ENCODE results near the gene SLC30A2.

SLC30A2 gene

GRCh38 chr1:26038477-26038876 lies 7.4 kb downstream of the SLC30A2 start:
- no peak for DNase-seq

- no peak for DNase-seq
Observed at GRCh38 chr1:26037904-26038303, 8.0 kb downstream of the SLC30A2 start.

GRCh38 chr1:26036756-26037281 lies 9.1 kb downstream of the SLC30A2 start:
- DNase-seq = no peak

GRCh38 chr1:26035959-26036755 lies 9.8 kb downstream of the SLC30A2 start:
- DNase-seq = peak; percentile 93

GRCh38 chr1:26035203-26035958 lies 10.5 kb downstream of the SLC30A2 start:
- peak; percentile 97 for DNase-seq

- DNase-seq = no peak
Observed at GRCh38 chr1:26034504-26035202, 11.3 kb downstream of the SLC30A2 start.

- DNase-seq = no peak
Observed at GRCh38 chr1:26032656-26033357, 13.1 kb downstream of the SLC30A2 start.

- DNase-seq = no peak
Observed at GRCh38 chr1:26031611-26032220, 14.2 kb downstream of the SLC30A2 start.

GRCh38 chr1:26031196-26031595 lies 14.7 kb downstream of the SLC30A2 start:
- no peak for DNase-seq

- DNase-seq = no peak
Observed at GRCh38 chr1:26029864-26030481, 15.9 kb downstream of the SLC30A2 start.

GRCh38 chr1:26029054-26029863 lies 16.7 kb downstream of the SLC30A2 start:
- no peak for DNase-seq

GRCh38 chr1:26028490-26028980 lies 17.4 kb downstream of the SLC30A2 start:
- DNase-seq = no peak

- no peak for DNase-seq
Observed at GRCh38 chr1:26027716-26028489, 18.0 kb downstream of the SLC30A2 start.

GRCh38 chr1:26025517-26025916 lies 20.4 kb downstream of the SLC30A2 start:
- DNase-seq = no peak

GRCh38 chr1:26025060-26025459 lies 20.9 kb downstream of the SLC30A2 start:
- DNase-seq = no peak

- no peak for DNase-seq
Observed at GRCh38 chr1:26023826-26024225, 22.1 kb downstream of the SLC30A2 start.

GRCh38 chr1:26023009-26023408 lies 22.9 kb downstream of the SLC30A2 start:
- DNase-seq = no peak

- no peak for DNase-seq
Observed at GRCh38 chr1:26022404-26022779, 23.5 kb downstream of the SLC30A2 start.

GRCh38 chr1:26021647-26022403 lies 24.1 kb downstream of the SLC30A2 start, which contains the start of gene EXTL1:
Gene EXTL1, plus strand, starts transcription at chr1:26021775. Its CDS starts 872 bp downstream, at chr1:26022647.
- no peak for DNase-seq
